Right atrium auricular region (tissue), 2 donors: Measurements from ENCODE around the gene PLXDC2. TPM values are rescaled to one million over a fixed set of nuclear protein-coding genes. Genes with fewer than 3 reads are reported as not detected.

Source experiments
- DNase-seq: peaks from one replicate; pipeline ENCODE4 v3.0.0-alpha.2; 2019; ENCODE audit warnings: low spot score
- H3K27ac ChIP-seq, 2 donors: fragments of 200-600 bp; sonication (generic); 1 replicate in 1 of 2; 2 replicates in 1 of 2; pipeline ENCODE4 v1.5.1; 2016 to 2019
- H3K27me3 ChIP-seq, 2 donors: fragments of 200-600 bp; sonication (generic); one replicate each; pipeline versions ENCODE4 v1.5.1 to v1.6.0; 2017 to 2019
- H3K36me3 ChIP-seq: fragments of 200-600 bp; sonication (generic); one replicate; pipeline ENCODE4 v1.5.1; 2016
- H3K4me1 ChIP-seq, 2 donors: fragments of 200-600 bp; sonication (generic); one replicate each; pipeline versions ENCODE4 v1.5.1 to v1.6.0; 2017 to 2019
- H3K4me3 ChIP-seq, 2 donors: fragments of 200-600 bp; sonication (generic); 1 replicate in 1 of 2; 2 replicates in 1 of 2; pipeline ENCODE4 v1.5.1; 2017 to 2019; ENCODE audit warnings: mild to moderate bottlenecking in 1 of 2, moderate library complexity in 1 of 2
- H3K9me3 ChIP-seq, 2 donors: fragments of 200-600 bp; sonication (generic); one replicate each; pipeline ENCODE4 v1.5.1; 2019
- CTCF ChIP-seq, 2 donors: fragments of 200-600 bp; sonication (generic); IDR thresholded peaks; one replicate each; pipeline ENCODE4 v1.5.1; 2019; ENCODE audit warnings: antibody characterized with exemption in 2 of 2
- total RNA-seq, 2 donors: library from RNA; depleted of rRNA; stranded (reverse); fragments of >200 nt; gene quantifications; one replicate each; pipeline ENCODE4 v1.1.0, GENCODE V29; 2016

Gene PLXDC2
- total RNA-seq, 2 donors from 2014 or later, result 24.0 to 43.6 TPM

- no peak for TF ChIP-seq CTCF (IDR thresholded peaks at IDR 0.05)
- H3K36me3 ChIP-seq, result no peaks in the 10 kb centered on the region
- peaks cover 0 to 5% of the 10 kb centered on the region in 2 donors for H3K4me1 ChIP-seq
- H3K4me3 ChIP-seq, result no peak overlapping the region
- no peaks in the 10 kb centered on the region for H3K27me3 ChIP-seq
- no peaks in the 10 kb centered on the region for H3K9me3 ChIP-seq
- no peak overlapping the region for H3K27ac ChIP-seq
- no peak for DNase-seq
Measured at GRCh38 chr10:19902456-19902855, 86.2 kb downstream of the PLXDC2 start.

DNA sequence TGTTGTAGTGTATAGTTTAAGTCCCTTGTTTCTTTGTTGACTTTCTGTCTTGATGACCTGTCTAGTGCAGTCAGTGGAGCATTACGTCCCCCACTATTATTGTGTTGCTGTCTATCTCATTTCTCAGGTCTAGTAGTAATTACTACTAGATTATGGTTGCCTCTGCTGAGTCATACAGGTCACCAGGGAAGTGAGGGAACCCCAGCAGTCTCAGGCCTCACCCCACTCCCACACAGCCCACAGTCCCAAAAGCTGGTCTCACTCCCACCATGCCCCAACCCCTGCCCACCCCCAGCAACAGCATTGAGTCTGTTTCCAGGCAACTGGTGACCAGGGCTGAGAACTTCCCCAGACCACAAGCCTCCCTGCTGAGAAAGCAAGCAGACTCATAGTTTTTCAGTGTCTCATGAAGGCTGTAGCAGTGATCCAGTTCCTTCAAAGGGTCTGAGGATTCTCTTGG is 88.0 kb downstream of the PLXDC2 start:
- no peak for TF ChIP-seq CTCF (IDR thresholded peaks at IDR 0.05)
- Histone ChIP-seq H3K36me3 (no peaks in the 10 kb centered on the region), H3K4me3 (no peak overlapping the region), H3K4me1 (peaks cover 0 to 5% of the 10 kb centered on the region in 2 donors), H3K27ac (no peak overlapping the region), H3K27me3 (no peaks in the 10 kb centered on the region), H3K9me3 (no peaks in the 10 kb centered on the region)
- no peak for DNase-seq

DNA sequence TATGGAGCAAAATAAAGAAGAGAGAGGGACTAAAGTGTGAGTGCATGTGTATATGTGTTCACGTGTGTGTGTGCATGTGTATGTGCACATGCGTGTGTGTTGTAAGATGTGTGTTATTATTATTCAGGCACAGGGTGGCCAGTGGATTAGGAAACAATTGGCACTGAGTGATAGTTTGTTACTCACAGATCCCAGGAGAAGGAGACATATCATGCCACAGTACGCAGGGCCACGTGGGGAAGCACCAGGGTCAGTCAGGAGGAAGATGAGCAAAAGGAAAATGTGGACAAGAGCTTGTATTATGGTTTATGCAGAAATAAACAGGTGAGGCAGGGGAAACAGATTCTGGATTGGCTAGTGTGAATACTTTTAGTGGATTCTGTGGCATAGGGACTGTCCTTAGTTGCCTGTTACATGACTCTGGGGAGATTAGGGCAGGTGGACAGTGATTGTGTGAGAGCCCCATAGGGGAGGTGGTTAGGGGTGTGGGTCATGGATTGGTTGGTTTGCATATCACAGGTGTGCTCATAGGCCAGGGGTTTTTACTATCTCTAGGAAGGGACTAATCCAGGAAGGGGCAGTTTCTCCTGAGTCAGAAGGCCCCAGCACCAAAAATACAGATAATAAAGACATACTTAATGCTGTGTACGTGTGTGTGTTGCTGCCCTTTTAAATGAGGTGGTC is 90.0 kb downstream of the PLXDC2 start:
- Histone ChIP-seq H3K27me3 (no peaks in the 10 kb centered on the region), H3K9me3 (no peaks in the 10 kb centered on the region), H3K4me1 (peaks cover 0 to 5% of the 10 kb centered on the region in 2 donors), H3K27ac (no peak overlapping the region), H3K36me3 (no peaks in the 10 kb centered on the region), H3K4me3 (no peak overlapping the region)
- no peak for TF ChIP-seq CTCF (IDR thresholded peaks at IDR 0.05)
- DNase-seq, result no peak

DNA sequence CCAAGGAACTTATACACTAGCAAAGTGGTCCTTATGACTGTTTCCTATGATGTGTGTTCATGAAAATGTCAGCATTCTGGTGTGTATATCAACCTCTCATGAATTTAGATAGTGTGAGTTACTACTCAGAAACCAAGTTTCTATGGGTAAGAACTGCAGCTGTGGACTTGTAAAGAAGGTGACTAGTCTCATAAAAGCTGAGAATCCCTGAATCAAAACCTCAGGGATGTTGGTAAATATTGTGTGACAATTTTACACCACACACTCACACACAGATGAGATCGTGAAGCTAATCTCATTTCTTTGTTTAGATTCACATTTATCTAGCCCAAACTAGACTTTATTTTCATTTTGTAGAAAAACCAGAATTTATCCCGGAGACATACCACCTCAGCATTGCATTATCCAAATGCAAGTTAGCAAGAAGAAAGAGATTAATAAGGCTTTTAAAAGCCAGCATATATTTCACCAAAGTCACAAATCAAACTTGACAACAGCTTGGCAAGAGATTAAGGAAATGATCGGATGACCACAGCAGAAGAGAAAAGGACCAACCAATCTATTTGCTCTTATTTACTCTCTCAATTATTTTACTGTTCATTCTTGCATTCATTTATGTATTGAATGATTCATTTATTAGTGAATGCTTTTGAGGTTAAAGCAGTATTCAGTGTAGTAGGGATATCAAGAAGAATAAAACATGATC is 92.9 kb downstream of the PLXDC2 start:
- Histone ChIP-seq H3K36me3 (no peaks in the 10 kb centered on the region), H3K9me3 (peaks cover 0 to under 1% of the 10 kb centered on the region in 2 donors), H3K4me3 (no peak overlapping the region), H3K27me3 (no peaks in the 10 kb centered on the region), H3K4me1 (no peaks in the 10 kb centered on the region), H3K27ac (no peak overlapping the region)
- DNase-seq, result no peak
- no peak for TF ChIP-seq CTCF (IDR thresholded peaks at IDR 0.05)

DNA sequence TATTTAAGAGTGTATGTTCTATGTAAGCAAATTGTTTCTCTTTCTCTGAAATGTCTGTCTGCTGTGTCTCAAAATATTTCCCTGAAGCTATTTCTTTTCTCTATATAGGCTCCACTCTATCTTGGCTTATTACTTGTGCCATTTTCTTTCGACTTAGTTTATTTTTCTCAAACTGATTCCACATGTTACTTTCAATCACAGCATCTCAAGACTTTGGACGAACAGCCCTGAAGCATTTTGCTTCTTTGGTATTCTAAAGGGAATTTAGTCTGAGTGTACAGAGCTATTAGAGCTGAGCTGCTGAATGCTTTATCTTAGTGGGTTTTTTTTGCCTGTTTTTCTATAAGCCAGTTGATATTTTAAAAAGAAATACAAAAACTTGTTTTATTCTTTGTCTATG is 95.7 kb downstream of the PLXDC2 start:
- H3K27ac ChIP-seq, result no peak overlapping the region
- peaks cover 0 to under 1% of the 10 kb centered on the region in 2 donors for H3K4me1 ChIP-seq
- peaks cover 0 to 12% of the 10 kb centered on the region in 2 donors for H3K9me3 ChIP-seq
- H3K27me3 ChIP-seq, result no peaks in the 10 kb centered on the region
- no peak for DNase-seq
- H3K4me3 ChIP-seq, result no peak overlapping the region
- no peaks in the 10 kb centered on the region for H3K36me3 ChIP-seq
- no peak for TF ChIP-seq CTCF (IDR thresholded peaks at IDR 0.05)
